GM12874 (cell line): ENCODE results near the gene CSTPP1.

ENCODE experiments used
- TF ChIP-seq, protein P1 (sequence below): IDR thresholded peaks from 2 replicates; pipeline ENCODE4 v1.5.1; 2011; ENCODE audit warnings: low read depth, mild to moderate bottlenecking, control low read depth, low read length, moderate library complexity; ENCODE audit not compliant: insufficient read depth

Gene CSTPP1

DNA sequence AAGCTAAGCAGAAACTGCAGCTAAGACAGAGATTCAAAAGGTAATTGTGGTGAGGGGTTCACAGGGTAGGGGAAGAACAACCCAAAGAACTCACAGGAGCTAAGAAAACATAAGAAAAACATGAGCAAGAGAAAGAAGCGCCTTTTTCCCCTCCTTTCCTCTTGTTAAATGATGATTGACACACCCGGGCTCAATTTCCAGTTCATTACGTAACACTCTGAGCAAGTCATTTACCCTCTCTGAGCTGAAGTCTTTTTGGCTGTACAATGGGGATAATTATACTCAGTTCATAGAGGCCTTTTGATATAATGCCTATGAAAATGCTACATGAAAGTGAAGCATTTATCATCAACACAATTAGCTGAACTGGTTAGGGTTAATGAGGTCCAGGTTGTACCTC is 35.4 kb upstream of the CSTPP1 start:
- TF ChIP-seq, protein P1, sequence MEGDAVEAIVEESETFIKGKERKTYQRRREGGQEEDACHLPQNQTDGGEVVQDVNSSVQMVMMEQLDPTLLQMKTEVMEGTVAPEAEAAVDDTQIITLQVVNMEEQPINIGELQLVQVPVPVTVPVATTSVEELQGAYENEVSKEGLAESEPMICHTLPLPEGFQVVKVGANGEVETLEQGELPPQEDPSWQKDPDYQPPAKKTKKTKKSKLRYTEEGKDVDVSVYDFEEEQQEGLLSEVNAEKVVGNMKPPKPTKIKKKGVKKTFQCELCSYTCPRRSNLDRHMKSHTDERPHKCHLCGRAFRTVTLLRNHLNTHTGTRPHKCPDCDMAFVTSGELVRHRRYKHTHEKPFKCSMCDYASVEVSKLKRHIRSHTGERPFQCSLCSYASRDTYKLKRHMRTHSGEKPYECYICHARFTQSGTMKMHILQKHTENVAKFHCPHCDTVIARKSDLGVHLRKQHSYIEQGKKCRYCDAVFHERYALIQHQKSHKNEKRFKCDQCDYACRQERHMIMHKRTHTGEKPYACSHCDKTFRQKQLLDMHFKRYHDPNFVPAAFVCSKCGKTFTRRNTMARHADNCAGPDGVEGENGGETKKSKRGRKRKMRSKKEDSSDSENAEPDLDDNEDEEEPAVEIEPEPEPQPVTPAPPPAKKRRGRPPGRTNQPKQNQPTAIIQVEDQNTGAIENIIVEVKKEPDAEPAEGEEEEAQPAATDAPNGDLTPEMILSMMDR: no peak

DNA sequence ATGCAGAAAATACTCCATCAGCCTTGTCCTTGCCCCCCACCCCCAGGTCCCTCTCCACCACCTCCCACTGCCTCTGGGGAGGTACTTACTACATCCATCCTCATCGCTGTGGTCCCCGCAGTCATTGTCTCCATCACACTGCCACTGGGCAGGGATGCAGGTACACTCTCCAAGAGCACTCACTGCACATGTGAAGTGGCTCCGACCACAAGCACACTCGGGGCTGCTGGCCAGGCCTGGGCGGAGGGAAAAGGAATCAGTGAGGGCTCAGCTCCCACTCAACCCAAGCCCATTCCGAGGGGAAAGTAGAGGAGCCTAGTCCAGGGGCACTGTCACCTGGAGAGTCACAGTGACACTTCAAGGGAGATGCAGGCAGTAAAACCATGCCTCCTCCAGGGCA is 33.9 kb upstream of the CSTPP1 start:
- TF ChIP-seq, protein P1: no peak

DNA sequence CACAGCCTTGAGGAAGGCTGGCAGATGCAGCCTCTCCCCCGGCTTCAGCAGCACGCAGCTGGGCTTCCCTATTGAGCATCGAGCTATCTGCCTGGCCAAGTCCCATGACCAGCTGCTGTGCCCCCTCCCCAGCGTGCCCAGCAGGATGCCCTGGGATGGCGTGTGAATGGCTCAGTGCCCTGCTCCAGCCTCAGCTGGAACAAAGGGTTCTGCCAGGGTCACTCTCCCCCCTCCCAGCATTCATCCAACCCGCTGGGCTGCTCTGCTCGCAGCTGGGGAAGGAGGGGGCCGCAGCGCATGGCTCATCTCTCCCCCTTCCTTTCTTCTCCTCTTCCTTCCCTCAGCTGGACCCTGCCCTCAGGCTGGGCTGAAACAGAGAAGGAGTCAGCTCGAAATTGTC is 32.7 kb upstream of the CSTPP1 start:
- TF ChIP-seq, protein P1: no peak

DNA sequence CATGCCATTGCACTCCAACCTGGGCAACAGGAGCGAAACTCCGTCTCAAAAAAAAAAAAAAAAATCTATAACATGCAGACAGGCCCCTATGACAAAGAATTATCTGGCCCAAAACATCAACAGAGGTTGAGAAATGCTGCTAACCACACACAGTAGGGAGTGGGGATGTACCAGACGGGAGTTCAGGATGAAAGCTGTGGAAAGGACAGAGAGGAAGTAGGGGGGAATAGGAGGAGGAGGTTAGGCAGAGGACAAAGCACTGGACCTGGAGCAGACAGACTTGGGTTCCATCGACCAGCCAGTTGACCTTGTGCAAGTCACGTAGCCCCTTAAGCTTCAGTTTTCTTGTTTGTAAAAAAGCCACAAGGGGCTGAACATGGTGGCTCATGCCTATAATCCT is 30.8 kb upstream of the CSTPP1 start:
- TF ChIP-seq, protein P1: no peak

DNA sequence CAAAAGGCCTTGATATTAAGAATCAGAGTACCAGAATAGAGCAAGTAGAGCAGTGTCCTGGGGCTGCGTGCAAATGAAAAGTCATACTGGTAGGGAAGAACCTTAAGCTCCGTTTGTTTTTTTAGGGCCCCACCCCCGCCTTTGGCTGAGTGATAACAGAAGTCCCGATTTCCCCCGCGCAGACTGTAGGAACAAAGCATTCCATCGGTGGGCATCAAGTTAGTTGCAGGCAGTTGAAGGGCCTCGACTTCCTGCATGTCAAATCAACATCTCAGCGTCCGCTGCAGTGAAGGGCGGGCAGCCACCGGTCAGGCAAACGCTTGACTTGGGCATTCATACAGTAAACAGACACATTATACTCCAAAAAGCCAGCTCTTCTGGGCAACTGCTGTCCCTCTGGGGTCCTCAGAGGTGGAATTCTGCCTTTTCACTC is 29.9 kb upstream of the CSTPP1 start:
- TF ChIP-seq, protein P1: no peak

DNA sequence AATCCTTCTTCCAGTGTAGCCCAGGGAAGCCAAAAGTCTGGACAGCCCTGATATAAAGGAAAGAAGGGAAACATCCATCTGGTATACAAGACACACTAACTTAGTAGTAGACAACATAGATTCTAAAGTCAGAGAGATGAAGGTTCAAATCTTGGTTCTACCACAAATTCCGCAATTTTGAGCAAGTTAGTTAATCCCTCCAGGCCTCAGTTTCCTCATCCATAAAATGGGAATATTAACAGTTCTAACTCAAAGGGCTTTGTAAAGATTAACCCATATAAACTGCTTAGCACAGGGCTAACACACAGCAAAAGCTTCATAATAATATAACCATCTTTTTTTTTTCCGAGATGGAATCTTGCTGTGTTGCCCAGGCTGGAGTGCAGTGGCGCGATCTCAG is 29.0 kb upstream of the CSTPP1 start:
- TF ChIP-seq, protein P1: no peak

DNA sequence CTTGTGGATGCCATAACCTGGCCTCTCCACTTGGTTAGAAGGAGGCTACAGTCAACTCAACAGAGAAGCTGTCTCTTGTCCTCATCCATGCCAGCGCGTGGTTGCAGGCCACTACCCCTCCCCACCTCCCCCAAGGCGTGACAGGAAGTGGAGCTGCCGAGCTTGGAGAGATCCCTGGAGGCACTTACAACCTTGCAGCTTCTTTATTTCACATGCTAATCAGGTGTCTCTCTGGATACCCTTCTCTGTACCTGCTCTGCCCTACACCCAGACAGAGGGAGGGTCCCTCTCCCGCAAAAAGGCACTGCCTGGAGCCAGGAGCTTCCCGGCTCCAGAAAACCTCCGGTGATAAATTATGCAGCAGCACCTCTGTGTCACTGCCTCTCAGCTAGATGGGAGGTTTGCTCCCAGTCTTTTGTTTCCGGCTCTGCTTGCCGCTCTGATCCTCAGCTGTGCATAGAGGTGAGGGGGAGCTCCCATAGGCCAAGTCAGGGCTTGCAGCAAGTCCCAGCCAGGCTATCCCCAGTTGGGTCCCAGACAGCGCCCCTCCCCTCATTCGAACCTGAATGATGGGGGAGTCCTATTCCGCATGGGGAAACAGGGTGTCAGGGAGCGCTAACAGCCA is 23.9 kb upstream of the CSTPP1 start:
- TF ChIP-seq, protein P1: no peak

DNA sequence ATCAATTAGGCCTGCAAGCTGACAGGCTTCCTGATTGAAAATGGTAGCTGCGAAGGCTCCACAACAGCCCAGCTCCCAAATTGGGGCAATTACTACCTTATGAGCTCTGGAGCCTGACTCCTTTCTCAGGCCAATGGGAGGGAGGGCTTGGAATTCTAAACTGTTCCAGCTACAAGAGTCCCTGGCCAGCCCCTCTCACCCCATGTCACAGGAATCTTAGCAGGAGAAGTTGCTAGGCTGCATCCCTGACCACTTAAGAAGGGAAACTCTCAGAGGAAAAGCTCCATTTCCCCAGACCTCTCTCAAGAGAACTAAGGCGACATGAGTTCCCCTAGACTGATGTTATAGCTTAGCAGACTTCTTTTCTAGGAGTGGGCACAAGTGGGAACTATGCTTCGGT is 23.1 kb upstream of the CSTPP1 start:
- TF ChIP-seq, protein P1: no peak
